GM23248 (cell line): ENCODE data around the gene PLD1.

ENCODE experiments used
- EZH2 ChIP-seq: fragments of 200-600 bp; sonication (generic); IDR thresholded peaks from 2 replicates; pipeline ENCODE4 v1.6.1; 2018; ENCODE audit warnings: antibody characterized with exemption, mild to moderate bottlenecking; ENCODE audit not compliant: insufficient read depth, poor library complexity, severe bottlenecking
- EZH2phosphoT487 ChIP-seq: fragments of 200-600 bp; sonication (generic); IDR thresholded peaks from 2 replicates; pipeline ENCODE4 v1.6.1; 2018; ENCODE audit warnings: antibody characterized with exemption, moderate library complexity, mild to moderate bottlenecking, low read depth; ENCODE audit not compliant: insufficient read depth

DNA sequence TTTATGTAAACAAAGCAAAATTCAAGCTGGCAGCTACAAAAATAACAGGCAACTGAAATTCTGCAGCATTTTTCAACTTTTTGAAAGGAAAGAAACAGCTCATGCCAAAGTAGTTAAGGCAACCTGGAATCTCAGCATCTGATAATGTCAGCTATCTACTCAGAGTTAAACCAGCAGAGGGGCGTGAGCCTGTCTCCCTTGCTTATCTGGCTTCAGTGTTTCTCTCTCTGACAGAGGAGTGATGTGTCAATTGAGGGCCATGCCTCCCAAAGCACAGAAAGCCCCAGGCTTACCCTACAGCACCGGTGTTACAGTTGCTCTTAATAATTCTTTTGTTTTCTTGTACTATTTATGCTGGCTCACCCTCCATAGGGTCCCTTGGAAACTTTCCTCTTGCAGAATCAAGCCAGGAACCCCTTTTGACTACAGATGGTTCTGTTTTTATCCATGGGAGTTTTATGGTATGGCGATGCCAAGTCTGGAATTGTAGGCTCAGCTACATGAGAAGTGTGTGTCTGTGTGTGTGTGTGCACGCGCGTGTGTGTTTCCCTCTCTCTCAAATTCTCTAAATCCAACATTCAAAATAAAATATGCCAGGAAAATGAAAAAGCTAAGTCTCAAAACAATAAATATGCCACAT, 40.2 kb upstream of the PLD1 start:
- TF ChIP-seq EZH2: no peak
- TF ChIP-seq EZH2phosphoT487: no peak
